Measurements from ENCODE around the gene CACNA1H.

Gene CACNA1H

DNA sequence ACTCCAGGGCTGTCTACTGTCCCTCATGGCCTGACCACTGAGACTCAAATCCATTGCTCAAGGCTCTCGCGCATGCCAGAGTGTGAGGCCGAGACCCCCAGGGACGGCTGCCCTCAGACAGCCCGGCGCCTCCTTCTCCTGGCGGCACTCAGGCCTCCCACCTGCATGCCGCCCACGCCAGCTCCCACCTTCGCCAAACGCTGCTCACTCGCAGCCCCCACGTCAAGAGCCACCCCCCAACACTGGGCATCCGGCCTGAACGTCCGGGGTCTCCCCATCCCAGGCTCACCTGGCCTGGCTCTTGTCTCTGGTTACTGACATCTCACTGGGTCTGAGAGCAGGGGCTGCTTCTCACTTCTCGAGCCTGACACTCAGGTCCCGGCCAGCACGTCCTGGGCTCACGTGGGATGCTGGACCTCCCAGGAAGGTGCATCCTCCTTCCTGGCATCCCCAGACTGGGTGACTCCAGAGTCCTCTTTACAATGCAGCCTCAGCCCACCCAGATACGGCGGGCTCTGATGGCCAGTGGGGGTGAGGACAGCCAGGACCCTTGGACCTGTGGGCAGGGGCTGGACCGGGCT is 12.2 kb upstream of the CACNA1H start:
- no peak overlapping the region for H3K4me3 ChIP-seq (ENCODE audit: low read depth, low read length)

DNA sequence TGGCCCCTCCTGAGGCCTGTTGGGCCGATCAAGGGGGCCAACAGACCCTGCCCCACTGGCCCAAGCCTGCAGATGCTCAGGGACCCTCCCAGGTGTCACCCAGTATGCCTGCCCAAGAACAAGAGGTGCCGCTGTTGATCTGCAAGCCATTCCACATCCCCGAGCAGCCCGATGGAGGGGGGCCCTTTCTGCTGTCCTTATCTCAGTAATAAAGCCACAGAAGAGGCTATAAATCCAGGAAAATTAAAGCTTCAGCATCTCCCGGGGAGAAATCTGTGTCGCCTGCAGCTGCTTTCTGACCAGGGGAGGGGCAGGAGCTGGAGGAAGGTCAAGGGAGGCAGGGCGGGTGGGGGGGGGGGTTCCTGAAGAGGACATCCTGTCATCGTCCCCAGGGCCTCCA is 11.7 kb upstream of the CACNA1H start:
- no peak overlapping the region for H3K4me3 ChIP-seq (ENCODE audit: low read depth, low read length)

GRCh38 chr16:1141716-1142115 is 11.2 kb upstream of the CACNA1H start:
- no peak overlapping the region for H3K4me3 ChIP-seq (ENCODE audit: low read depth, low read length)

DNA sequence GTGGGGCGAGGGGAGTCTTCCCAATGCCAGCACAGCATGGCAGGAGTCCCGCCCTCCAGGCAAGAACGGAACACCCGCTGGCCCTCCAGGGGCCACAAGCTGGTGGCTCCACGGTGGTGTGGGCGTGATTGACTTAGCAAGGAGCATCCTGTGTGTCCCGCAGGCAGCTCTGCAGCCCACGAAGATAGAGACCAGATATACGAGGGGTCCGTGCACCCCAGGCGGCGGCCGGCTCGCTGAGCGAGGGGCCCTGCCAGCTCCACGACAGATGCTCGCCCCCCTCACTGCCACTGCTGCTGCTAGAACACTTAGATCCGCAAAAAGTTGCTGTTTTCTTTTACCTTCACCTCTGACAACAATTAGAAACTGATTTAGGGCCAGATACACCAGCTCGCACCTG is 10.0 kb upstream of the CACNA1H start:
- no peak overlapping the region for H3K4me3 ChIP-seq (ENCODE audit: low read depth, low read length)

- no peak overlapping the region for H3K4me3 ChIP-seq (ENCODE audit: low read depth, low read length)
These were observed 9.0 kb upstream of the CACNA1H start for GRCh38 chr16:1143761-1144450.

DNA sequence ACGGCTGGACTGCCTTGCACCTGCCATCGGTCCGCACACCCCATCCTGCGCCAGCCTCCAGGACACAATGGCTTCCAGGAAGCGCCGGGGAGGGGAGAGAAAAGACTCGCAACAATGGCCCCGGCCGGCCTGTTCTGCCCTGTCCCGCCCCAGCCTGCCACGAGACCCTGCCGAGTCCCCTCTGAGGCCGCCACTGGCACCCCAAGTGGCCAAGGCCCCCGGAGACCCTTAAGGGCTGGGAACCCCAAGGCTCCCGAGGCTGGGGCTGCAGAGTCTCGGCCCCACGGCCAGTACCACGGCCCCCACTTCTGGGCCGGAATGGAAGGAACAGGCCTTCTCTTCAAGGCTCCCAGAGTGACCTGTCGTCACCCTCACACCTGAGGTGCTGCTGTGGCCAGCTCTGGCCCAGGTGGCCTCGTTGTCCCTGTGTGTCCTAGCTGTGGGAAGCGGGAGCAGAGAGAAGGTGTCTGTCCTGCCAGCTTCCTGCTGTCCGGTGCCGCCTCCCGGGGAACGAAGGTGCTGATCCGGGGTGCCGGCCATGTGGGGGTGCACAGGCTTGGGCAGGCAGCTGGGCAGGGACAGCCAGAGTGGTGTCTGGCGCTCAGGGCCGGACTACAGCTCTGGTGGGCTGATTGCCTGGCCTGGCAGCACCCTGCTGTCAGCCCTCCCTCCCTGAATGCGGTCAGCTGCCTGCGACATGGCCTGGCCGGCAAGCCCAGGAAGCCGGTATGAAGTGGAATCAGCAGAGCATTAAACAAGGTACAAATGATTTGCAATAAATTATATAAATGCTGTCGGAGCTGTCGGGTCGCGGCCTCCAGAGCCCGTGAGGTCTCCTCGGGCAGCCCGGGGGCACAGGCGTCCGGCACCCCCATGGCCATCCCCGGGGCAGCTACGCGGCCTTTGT is 8.2 kb upstream of the CACNA1H start:
- H3K4me3 ChIP-seq (ENCODE audit: low read depth, low read length), result no peak overlapping the region

- H3K4me3 ChIP-seq (ENCODE audit: low read depth, low read length), result no peak overlapping the region
These were observed 7.4 kb upstream of the CACNA1H start for GRCh38 chr16:1145383-1146100.

DNA sequence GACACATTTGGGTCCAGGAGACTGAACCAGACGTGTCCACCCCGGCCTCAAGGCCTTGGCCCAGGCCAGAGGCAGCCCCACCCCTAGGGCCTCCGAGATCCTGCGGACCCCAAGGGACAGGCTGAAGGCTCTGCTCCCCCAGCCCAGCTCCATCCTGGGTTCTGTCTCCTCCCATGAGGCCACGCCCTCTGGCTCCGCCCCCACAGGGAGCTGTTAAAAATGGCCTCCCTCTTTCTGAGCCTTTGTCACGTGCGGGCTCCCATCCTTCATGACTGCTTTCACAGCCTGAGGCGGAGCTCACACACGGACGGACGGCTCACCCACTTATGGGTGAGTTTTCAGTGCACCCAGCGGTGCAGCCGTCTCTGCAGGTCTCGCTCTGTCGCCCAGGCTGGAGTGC is 6.5 kb upstream of the CACNA1H start:
- no peak overlapping the region for H3K4me3 ChIP-seq (ENCODE audit: low read depth, low read length)

GRCh38 chr16:1147027-1147426 is 5.9 kb upstream of the CACNA1H start:
- H3K4me3 ChIP-seq (ENCODE audit: low read depth, low read length), result no peak overlapping the region

DNA sequence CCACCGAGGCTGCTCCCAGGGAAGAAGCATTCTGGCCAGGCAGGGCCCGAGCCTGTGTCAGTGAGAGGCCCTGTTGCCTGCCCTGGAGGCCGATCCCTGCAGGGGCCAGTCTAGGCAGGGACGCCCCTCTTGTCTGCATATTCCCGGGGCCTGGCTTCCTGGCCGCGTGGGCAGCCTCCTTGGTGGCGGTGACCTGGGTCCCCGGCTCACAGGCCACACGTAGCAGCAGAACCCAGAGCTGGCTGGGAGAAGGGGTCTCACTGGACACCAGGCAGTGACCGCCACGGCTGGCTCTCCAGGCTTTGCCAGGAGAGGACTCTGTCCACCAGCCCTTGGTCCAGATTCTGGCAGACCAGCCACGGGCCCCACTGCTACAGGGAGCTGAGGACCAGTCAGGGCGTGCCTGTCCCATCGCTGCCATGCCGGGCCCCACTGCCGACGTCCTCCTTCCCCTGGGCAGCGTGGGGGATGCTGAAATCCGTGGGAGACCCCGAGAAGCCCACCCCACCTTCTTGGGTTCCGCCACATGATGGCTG is 3.7 kb upstream of the CACNA1H start:
- H3K4me3 ChIP-seq (ENCODE audit: low read depth, low read length), result no peak overlapping the region

DNA sequence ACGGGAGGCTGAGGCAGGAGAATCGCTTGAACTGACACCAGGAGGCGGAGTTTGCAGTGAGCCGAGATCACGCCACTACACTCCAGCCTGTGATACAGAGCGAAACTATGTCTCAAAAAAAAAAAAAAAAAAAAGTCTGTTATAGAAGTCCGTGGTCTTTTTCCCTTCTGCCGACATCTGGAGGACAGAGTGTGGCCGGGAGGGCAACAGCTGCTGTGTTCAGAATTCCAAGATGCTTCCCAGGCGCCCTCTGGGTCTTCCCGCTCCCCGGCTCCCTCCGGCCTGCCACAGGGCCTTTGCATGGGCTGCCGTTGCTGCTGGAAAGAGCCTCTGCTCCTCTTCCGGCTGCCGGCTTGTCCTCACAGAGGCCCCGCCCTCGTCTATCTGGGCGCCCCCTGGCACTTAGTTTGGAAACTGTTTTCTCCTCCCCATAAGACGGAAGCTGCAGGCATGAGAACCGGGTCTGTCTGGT is 2.4 kb upstream of the CACNA1H start:
- H3K4me3 ChIP-seq (ENCODE audit: low read depth, low read length), result no peak overlapping the region

DNA sequence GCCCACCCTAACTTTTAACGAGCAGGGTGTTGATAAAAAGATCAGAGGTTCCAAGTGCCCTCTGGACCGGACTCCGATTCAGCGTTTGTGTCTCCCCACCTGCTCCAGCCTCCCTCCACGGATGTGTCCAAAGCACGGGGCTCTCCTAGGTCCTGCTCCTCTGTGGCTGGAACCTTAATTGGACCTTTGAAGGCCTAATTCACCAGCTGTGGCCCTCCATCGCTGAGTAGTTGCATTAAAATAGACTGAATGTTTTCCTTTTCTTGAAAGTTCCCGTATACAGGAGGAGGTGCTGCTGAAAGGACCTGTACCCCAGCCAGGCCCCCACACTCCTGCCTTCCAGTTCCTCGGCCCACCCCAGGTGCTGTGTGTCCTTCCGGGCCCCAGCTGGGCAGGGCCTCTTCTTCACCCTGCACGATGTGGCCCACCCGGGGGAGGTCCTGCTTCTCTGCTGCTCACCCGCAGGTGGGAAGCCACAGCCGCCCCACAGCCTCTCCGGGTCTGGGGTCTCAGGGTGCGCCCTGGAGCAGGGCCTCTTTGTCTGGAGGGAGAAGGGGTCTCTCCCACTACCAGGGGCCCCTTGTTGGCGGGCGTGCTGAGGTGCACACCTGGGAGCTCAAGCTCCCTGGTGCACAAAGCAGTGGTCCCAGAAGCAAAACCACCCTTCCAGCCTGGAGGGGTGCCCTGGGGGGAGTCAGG is 1.3 kb upstream of the CACNA1H start:
- H3K4me3 ChIP-seq (ENCODE audit: low read depth, low read length), result no peak overlapping the region

- H3K4me3 ChIP-seq (ENCODE audit: low read depth, low read length), result peak overlapping the region; percentile 30
These were observed 725 bp upstream of the CACNA1H start for GRCh38 chr16:1152123-1152638.

DNA sequence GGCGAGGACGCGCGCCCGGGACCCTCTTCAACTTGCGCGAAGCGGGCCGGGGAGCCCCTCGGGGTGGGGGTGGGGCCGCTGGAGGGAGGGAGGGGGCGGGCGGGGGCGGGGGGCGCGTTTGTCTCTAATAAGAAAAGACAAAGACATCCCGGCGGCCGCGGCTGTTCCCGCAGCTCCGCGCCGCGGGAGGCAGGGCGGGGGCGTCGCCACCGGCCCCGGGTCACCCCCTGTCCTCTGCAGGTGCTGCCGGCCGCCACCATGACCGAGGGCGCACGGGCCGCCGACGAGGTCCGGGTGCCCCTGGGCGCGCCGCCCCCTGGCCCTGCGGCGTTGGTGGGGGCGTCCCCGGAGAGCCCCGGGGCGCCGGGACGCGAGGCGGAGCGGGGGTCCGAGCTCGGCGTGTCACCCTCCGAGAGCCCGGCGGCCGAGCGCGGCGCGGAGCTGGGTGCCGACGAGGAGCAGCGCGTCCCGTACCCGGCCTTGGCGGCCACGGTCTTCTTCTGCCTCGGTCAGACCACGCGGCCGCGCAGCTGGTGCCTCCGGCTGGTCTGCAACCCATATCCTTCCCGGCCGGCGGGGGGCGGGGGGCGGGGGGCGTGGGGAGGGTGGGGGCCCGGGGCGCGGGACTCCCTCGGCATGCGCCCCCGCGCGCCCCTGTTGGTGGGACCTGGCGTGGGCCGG is 714 bp downstream of the CACNA1H start:
- H3K4me3 ChIP-seq (ENCODE audit: low read depth, low read length), result peak overlapping the region; percentile 47

- H3K4me3 ChIP-seq (ENCODE audit: low read depth, low read length), result peak overlapping the region; percentile 6
These were observed 1.5 kb downstream of the CACNA1H start for GRCh38 chr16:1154291-1154886.

GRCh38 chr16:1154887-1155331 is 2.0 kb downstream of the CACNA1H start:
- H3K4me3 ChIP-seq (ENCODE audit: low read depth, low read length), result no peak overlapping the region

DNA sequence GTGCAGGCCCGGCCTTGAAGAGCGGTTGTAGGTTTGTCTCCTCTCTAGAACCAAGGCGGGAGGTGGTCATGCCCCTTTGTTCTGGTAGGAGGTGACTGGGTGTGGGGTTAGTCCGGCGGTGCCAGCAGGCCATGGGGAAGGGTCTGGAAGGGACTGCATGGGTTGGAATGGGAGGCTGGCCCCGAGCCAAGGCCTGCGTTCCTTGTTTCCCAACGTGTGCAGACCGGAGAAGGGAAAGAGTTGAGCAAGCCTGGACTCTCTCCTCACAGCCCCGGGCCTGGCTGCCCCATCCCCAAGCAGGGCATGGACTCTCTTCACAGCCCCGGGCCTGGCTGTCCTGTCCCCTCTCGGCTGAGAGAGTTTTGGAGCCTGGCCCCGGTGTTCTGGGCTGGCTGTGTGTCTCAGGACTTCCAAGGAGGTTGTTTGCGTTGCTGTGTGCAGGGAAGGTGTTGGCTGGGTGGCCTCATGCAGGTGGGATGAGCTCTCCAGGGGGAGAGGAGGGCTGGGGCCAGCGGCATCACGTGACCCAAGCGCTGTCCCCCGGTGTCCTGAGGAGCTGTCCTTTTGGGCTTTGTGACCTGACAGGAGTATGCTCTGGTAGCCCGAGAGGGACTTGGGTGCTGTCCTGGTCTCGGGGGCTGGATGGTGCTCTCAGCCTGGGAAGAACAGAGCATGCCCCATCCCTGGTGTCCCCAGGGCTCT is 2.6 kb downstream of the CACNA1H start:
- H3K4me3 ChIP-seq (ENCODE audit: low read depth, low read length), result no peak overlapping the region
